ENCODE results near the gene GLIPR1L2. TPM values are rescaled to one million over a fixed set of nuclear protein-coding genes. Genes with fewer than 3 reads are reported as not detected.
A peak's percentile ranks its signal among the peaks of the same experiment; 100 is the strongest.

Gene GLIPR1L2
- total RNA-seq, 4 donors from 2014 or later, result 0.17 to 4.5 (median 1.0) TPM

- H3K27ac ChIP-seq (replicated peaks in 1 of 4), result peak overlapping the region; percentile 77 to 84 (median 80)
- DNase-seq (ENCODE audit: extremely low spot score), result no peak
- H3K4me3 ChIP-seq, result peak overlapping the region; percentile 44 to 66 (median 59)
- no peaks in the 10 kb centered on the region for H3K27me3 ChIP-seq
- TF ChIP-seq, protein P1, sequence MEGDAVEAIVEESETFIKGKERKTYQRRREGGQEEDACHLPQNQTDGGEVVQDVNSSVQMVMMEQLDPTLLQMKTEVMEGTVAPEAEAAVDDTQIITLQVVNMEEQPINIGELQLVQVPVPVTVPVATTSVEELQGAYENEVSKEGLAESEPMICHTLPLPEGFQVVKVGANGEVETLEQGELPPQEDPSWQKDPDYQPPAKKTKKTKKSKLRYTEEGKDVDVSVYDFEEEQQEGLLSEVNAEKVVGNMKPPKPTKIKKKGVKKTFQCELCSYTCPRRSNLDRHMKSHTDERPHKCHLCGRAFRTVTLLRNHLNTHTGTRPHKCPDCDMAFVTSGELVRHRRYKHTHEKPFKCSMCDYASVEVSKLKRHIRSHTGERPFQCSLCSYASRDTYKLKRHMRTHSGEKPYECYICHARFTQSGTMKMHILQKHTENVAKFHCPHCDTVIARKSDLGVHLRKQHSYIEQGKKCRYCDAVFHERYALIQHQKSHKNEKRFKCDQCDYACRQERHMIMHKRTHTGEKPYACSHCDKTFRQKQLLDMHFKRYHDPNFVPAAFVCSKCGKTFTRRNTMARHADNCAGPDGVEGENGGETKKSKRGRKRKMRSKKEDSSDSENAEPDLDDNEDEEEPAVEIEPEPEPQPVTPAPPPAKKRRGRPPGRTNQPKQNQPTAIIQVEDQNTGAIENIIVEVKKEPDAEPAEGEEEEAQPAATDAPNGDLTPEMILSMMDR (IDR thresholded peaks at IDR 0.05), result no peak
- TF ChIP-seq EP300 (IDR thresholded peaks at IDR 0.05) (no peak), POLR2A (IDR thresholded peaks at IDR 0.05; ENCODE audit: low read depth) (no peak)
- H3K9me3 ChIP-seq, result no peaks in the 10 kb centered on the region
- intact Hi-C loops (cut with DNase I), result loop anchor here (5.0 kb wide), 2 partner anchors 89 to 149 kb away; partner anchors contain the start of genes CAPS2, GLIPR1L1 and GLIPR1L2
- WGBS, result 34% methylated on average over 5 of the region's 5 CpGs
- no peaks in the 10 kb centered on the region for H3K36me3 ChIP-seq
- peaks cover 0 to 48% (median 39%) of the 10 kb centered on the region in 4 donors for H3K4me1 ChIP-seq
Measured at GRCh38 chr12:75481013-75481705, 90.3 kb downstream of the GLIPR1L2 start.

GRCh38 chr12:75481774-75482173, 90.9 kb downstream of the GLIPR1L2 start:
- no peaks in the 10 kb centered on the region for H3K27me3 ChIP-seq
- H3K4me3 ChIP-seq, result peak overlapping the region; percentile 44 to 66 (median 59)
- no peak for DNase-seq (ENCODE audit: extremely low spot score)
- no peak for TF ChIP-seq POLR2AphosphoS5 (IDR thresholded peaks at IDR 0.05)
- TF ChIP-seq POLR2A (IDR thresholded peaks at IDR 0.05; ENCODE audit: low read depth), result no peak
- TF ChIP-seq, protein P1 (IDR thresholded peaks at IDR 0.05), result no peak
- no peak for TF ChIP-seq EP300 (IDR thresholded peaks at IDR 0.05)
- 61% methylated on average over 4 of the region's 4 CpGs for WGBS
- peaks cover 0 to 48% (median 39%) of the 10 kb centered on the region in 4 donors for H3K4me1 ChIP-seq
- H3K27ac ChIP-seq (replicated peaks in 1 of 4), result peak overlapping the region; percentile 77 to 84 (median 80)
- intact Hi-C loops (cut with DNase I), result loop anchor here (5.0 kb wide), 2 partner anchors 89 to 149 kb away; partner anchors contain the start of genes CAPS2, GLIPR1L1 and GLIPR1L2
- no peaks in the 10 kb centered on the region for H3K36me3 ChIP-seq
- H3K9me3 ChIP-seq, result no peaks in the 10 kb centered on the region

Other genes starting within 250 kb of the GLIPR1L2 start
- under 1 TPM in 2 of 4 donors, not detected in 2; 0.17 to 0.19 TPM for gene KCNC2, start 181.2 kb upstream of the GLIPR1L2 start, total RNA-seq
- 10 to 100 TPM in 2 of 4 donors, 1 to 10 TPM in 2; 8.0 to 28.2 (median 10.3) TPM for gene CAPS2, start 60.8 kb upstream of the GLIPR1L2 start, total RNA-seq
- not detected for gene GLIPR1L1, start 56.4 kb upstream of the GLIPR1L2 start, total RNA-seq
- 10 to 100 TPM; 10.9 to 19.5 (median 15.8) TPM for gene GLIPR1, start 89.7 kb downstream of the GLIPR1L2 start, total RNA-seq
- 10 to 100 TPM; 17.9 to 37.4 (median 23.8) TPM for gene KRR1, start 120.5 kb downstream of the GLIPR1L2 start, total RNA-seq